ENCODE results near the gene KCNE3.

The KCNE3 gene

GRCh38 chr11:74487875-74488274 lies 20.5 kb upstream of the KCNE3 start:
- no peak overlapping the region for H3K27ac Mint-ChIP-seq
- H3K9me3 Mint-ChIP-seq, result no peaks in the 10 kb centered on the region
- H3K4me3 Mint-ChIP-seq, result no peak overlapping the region
- no peak for TF ChIP-seq CTCF (IDR thresholded peaks at IDR 0.05; ENCODE audit: unreplicated experiment in 3 of 3)
- H3K27me3 Mint-ChIP-seq (ENCODE audit: low read depth), result no peaks in the 10 kb centered on the region
- peaks cover 10% of the 10 kb centered on the region for H3K4me1 Mint-ChIP-seq
- peaks cover 1% of the 10 kb centered on the region for H3K36me3 Mint-ChIP-seq (ENCODE audit: low read depth)

GRCh38 chr11:74485868-74486267 lies 18.5 kb upstream of the KCNE3 start:
- H3K36me3 Mint-ChIP-seq (ENCODE audit: low read depth), result no peaks in the 10 kb centered on the region
- H3K27ac Mint-ChIP-seq, result no peak overlapping the region
- H3K4me1 Mint-ChIP-seq, result no peaks in the 10 kb centered on the region
- no peak overlapping the region for H3K4me3 Mint-ChIP-seq
- TF ChIP-seq CTCF (IDR thresholded peaks at IDR 0.05; ENCODE audit: unreplicated experiment in 3 of 3), result no peak
- no peaks in the 10 kb centered on the region for H3K27me3 Mint-ChIP-seq (ENCODE audit: low read depth)
- H3K9me3 Mint-ChIP-seq, result no peaks in the 10 kb centered on the region

GRCh38 chr11:74480688-74481417 lies 13.5 kb upstream of the KCNE3 start:
- Mint-ChIP-seq H3K4me3 (no peak overlapping the region), H3K9me3 (no peaks in the 10 kb centered on the region), H3K27ac (no peak overlapping the region), H3K27me3 (ENCODE audit: low read depth) (no peaks in the 10 kb centered on the region), H3K36me3 (ENCODE audit: low read depth) (no peaks in the 10 kb centered on the region), H3K4me1 (no peaks in the 10 kb centered on the region)
- TF ChIP-seq CTCF (IDR thresholded peaks at IDR 0.05; ENCODE audit: unreplicated experiment in 3 of 3), result no peak

- Mint-ChIP-seq H3K36me3 (ENCODE audit: low read depth) (no peaks in the 10 kb centered on the region), H3K9me3 (no peaks in the 10 kb centered on the region), H3K27ac (no peak overlapping the region), H3K4me1 (no peaks in the 10 kb centered on the region), H3K4me3 (no peak overlapping the region), H3K27me3 (ENCODE audit: low read depth) (no peaks in the 10 kb centered on the region)
- TF ChIP-seq CTCF (IDR thresholded peaks at IDR 0.05; ENCODE audit: unreplicated experiment in 3 of 3), result no peak
Observed at GRCh38 chr11:74479732-74480123, 12.4 kb upstream of the KCNE3 start.

- TF ChIP-seq CTCF (IDR thresholded peaks at IDR 0.05; ENCODE audit: unreplicated experiment in 3 of 3), result no peak
- Mint-ChIP-seq H3K9me3 (no peaks in the 10 kb centered on the region), H3K27me3 (ENCODE audit: low read depth) (no peaks in the 10 kb centered on the region), H3K4me3 (no peak overlapping the region), H3K27ac (no peak overlapping the region), H3K4me1 (peaks cover 1% of the 10 kb centered on the region), H3K36me3 (ENCODE audit: low read depth) (no peaks in the 10 kb centered on the region)
Observed at GRCh38 chr11:74478877-74479731, 11.8 kb upstream of the KCNE3 start.

Data from nephron (organoid).